Right lobe of liver (tissue), 4 donors: Measurements from ENCODE around the gene TMUB1.

Source experiments
- CTCF ChIP-seq, 4 donors: fragments of 200-600 bp in 3 of 4; fragments of 450-650 bp in 1 of 4; IDR thresholded peaks; one replicate each; pipeline versions ENCODE4 v1.5.1 to v1.8.0; 2016 to 2022; ENCODE audit warnings: antibody characterized with exemption in 4 of 4, mild to moderate bottlenecking in 2 of 4
- POLR2A ChIP-seq: fragments of 450-650 bp; IDR thresholded peaks from one replicate; pipeline ENCODE4 v1.6.1; 2017; ENCODE audit warnings: antibody characterized with exemption, mild to moderate bottlenecking
- donor health status: DM: no; HTN: no; CAD: no.
- donor health status: DM: no; HTN: no; CAD: no.
- donor health status: DM: no; HTN: yes; CAD: no.

- TF ChIP-seq CTCF (IDR thresholded peaks at IDR 0.05) (no peak), POLR2A (no peak)
These were observed 42.7 kb upstream of the TMUB1 start for GRCh38 chr7:151125846-151126481.
